GM18517 (cell line): ENCODE measurements around the gene UQCRH.
"Not testable (repeated sequence)": the region's sequence is repeated elsewhere in the genome, so short reads cannot be mapped to it uniquely, and the experiment has no call there.

ENCODE experiments used
- ATAC-seq: cut with Tn5 transposase; IDR thresholded peaks from one replicate; pipeline ENCODE4 v1.9.1; 2021; ENCODE audit warnings: mild to moderate bottlenecking, moderate library complexity; ENCODE audit not compliant: unreplicated experiment

UQCRH gene

GRCh38 chr1:46298387-46298786 is 5.1 kb upstream of the UQCRH start:
- ATAC-seq, result no peak

- no peak for ATAC-seq
Measured at GRCh38 chr1:46300673-46301405, 2.7 kb upstream of the UQCRH start.

GRCh38 chr1:46301406-46301807 is 2.1 kb upstream of the UQCRH start:
- no peak for ATAC-seq

GRCh38 chr1:46301808-46302640 is 1.5 kb upstream of the UQCRH start:
- ATAC-seq, result no peak

- ATAC-seq, result no peak
Measured at GRCh38 chr1:46302641-46303037, 859 bp upstream of the UQCRH start.

GRCh38 chr1:46303872-46304326 is 401 bp downstream of the UQCRH start:
- ATAC-seq, result no peak

GRCh38 chr1:46306159-46306530 is 2.6 kb downstream of the UQCRH start:
- no peak for ATAC-seq

GRCh38 chr1:46309401-46310159 is 6.1 kb downstream of the UQCRH start:
- ATAC-seq, result no peak

GRCh38 chr1:46310321-46310720 is 6.8 kb downstream of the UQCRH start:
- ATAC-seq, result no peak

GRCh38 chr1:46315669-46316403 is 12.3 kb downstream of the UQCRH start:
- no peak for ATAC-seq

GRCh38 chr1:46317323-46317722 is 13.8 kb downstream of the UQCRH start:
- ATAC-seq, result no peak

- ATAC-seq, result not testable (repeated sequence)
Measured at GRCh38 chr1:46319301-46319700, 15.8 kb downstream of the UQCRH start.

GRCh38 chr1:46319960-46320914 is 16.7 kb downstream of the UQCRH start:
- not testable (repeated sequence) for ATAC-seq

GRCh38 chr1:46322191-46322590 is 18.7 kb downstream of the UQCRH start:
- ATAC-seq, result not testable (repeated sequence)

GRCh38 chr1:46325285-46326076 is 22.0 kb downstream of the UQCRH start:
- ATAC-seq, result peak; percentile 64

- not testable (repeated sequence) for ATAC-seq
Measured at GRCh38 chr1:46328182-46328581, 24.7 kb downstream of the UQCRH start.

- not testable (repeated sequence) for ATAC-seq
Measured at GRCh38 chr1:46329807-46330206, 26.3 kb downstream of the UQCRH start.

GRCh38 chr1:46330381-46330780 is 26.9 kb downstream of the UQCRH start:
- not testable (repeated sequence) for ATAC-seq
